Measurements from ENCODE around the gene ZFHX3.

ZFHX3 gene

DNA sequence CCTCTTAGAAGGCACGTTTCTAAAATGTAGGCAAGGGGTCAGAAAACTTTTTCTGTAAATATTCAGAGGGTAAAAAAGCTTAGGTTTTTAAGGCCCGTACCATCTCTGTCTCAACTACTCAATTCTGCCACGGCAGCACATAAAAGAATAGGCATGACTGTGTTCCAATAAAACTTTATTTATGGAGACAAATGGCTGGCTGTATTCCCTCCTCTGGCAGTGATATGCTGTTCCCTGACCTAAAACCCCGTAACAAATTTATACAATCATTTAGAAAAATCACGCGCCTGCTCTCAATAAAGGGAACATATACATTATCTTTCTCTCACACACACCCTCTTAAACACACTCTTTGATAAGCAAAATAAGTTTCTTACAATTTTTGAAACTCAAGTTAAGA, 138.7 kb downstream of the ZFHX3 start:
- DNase-seq (ENCODE audit: low read depth in 2 of 2): no peak

- no peak for DNase-seq (ENCODE audit: low read depth in 2 of 2)
Measured at GRCh38 chr16:72908362-72909167, 139.4 kb downstream of the ZFHX3 start.

- DNase-seq (ENCODE audit: low read depth in 2 of 2): no peak
Measured at GRCh38 chr16:72905581-72905980, 142.3 kb downstream of the ZFHX3 start.

GRCh38 chr16:72903176-72903575, 144.8 kb downstream of the ZFHX3 start:
- no peak for DNase-seq (ENCODE audit: low read depth in 2 of 2)

- DNase-seq (ENCODE audit: low read depth in 2 of 2): no peak
Measured at GRCh38 chr16:72902206-72902605, 145.7 kb downstream of the ZFHX3 start.

GRCh38 chr16:72901000-72901627, 146.8 kb downstream of the ZFHX3 start:
- DNase-seq (ENCODE audit: low read depth in 2 of 2): no peak

DNA sequence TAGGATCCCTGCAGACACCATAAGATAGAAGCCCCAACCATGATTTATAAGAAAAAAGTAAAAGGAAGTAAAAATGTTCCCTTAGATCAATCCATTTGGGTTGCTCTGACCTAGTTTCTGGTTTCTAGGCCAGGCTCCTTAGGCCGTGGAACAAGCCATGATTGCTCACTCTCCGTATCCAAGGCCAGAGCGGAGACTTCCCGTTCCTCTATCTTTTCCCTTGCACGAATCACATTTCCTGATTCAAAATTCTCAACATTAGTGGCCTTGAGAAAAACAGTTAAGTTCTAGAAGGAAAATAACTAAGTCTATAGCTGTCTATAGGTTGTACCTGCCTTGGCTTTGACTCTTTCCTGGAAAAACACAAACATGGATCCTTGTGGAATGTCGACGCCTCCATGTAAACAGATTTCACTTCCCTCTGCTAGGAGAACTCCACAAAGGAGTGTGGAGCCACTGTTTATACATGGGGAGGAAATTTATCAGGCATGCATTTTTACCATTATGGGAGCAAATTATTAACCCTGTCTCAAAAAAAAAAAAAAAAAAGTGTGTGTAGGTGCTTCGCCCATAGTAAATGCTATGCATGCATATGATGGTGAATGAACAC, 149.6 kb downstream of the ZFHX3 start:
- no peak for DNase-seq (ENCODE audit: low read depth in 2 of 2)

GRCh38 chr16:72897707-72898106, 150.2 kb downstream of the ZFHX3 start:
- no peak for DNase-seq (ENCODE audit: low read depth in 2 of 2)

DNA sequence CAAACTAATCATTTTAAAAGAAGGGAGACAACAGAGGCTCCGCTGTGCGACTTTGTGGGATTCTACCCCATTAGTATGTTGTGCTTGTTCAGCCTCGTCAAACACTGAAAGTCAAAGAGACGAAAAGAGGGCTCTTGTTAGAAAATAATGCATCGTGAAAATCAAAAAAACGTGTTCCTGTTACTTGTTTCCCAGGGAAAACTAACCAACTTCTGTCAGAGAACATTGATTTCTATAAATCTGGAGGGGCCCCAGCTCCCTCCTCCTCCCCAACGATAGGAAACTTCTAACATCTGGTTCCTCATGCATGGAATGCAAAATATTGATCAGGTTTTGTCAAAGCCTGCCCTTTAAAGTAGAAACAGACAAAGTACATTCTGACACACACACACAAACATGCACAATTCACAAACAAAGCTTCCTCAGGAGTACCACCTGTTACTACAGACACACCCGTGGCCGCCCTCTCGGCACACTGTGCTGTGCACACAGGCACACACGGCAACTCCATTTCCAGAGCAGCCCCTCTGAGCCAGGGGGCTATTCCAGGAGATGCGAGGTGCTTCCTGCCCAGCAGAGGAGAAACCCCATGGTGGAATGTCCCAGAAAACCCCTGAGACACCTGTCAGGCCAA, 151.3 kb downstream of the ZFHX3 start:
- no peak for DNase-seq (ENCODE audit: low read depth in 2 of 2)

DNA sequence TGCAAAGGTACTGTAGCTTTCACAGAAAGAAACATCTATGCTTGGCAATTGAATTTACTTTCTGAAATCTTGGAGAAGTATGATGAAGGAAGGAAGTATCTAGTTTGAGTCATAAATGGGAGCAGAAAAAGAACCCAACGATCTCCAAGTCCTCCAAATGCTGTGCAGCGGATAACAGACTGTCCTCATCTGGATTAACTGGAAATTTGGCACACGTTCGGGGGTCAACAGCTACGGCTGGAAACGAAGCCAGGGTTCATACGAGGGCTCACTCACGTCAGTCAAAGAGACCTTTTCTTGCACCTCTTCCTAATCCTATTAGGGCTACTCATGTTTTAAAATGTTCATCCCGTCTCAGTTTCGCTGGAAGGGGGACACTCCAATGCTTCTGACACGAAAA, 152.0 kb downstream of the ZFHX3 start:
- no peak for DNase-seq (ENCODE audit: low read depth in 2 of 2)

DNA sequence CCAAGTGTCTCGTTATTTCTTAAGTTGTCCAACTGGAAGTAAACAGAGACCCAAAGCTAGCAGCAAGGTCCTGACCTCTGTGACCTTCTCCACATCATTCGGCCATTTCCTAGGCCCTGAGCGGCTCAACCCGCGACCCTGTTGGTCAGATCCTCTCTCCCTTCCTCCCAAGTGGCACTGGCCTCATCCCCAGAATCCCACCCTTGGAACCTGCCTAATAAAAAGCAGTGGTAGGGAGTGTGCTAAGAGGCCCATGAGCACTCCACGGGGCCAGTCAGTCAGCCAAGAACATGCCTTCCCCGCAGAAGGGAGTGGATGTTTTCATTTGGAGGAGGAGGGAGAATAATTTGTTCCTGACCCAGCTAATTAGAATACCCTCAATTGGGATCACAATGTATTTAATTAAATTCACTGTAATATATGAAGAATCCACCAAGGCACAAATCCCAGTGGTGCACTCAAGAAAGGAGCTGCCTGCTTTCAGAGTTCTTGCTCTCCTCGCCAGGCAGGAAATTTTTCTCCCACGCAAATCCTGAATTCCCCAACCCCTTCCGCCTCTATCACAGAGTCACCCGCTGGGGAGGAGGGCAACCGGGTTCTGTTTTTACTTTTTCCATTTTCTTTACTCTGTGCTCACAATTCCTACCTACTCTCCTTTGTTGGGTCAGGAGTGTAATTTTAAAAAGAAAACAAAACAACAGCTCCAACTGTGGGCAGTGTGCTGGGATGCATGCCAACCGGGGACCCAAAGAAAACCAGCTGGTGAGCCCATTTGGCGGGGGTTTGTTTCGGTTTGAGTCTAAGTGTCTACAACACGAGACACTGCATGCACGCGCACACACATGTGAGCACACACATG, 153.4 kb downstream of the ZFHX3 start:
- no peak for DNase-seq (ENCODE audit: low read depth in 2 of 2)

GRCh38 chr16:72891291-72892227, 156.4 kb downstream of the ZFHX3 start:
- DNase-seq (ENCODE audit: low read depth in 2 of 2): no peak

DNA sequence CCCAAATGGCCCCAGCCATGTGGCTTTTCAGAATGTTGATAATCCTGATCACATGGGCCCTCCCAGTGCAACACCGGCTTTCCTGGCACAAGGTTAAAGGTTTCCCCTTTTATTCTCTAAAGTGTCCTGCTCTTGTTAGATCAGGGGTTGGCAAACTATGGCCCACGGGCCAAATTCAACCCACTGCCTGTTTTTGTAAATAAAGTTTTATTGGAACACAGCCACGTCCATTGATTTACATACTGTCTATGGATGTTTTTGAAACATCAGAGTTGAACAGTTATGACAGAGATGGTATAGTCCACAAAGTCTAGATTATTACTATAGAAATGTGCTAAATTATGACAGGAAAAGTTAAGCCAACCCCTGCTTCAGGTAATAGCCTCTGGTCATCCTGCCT, 157.3 kb downstream of the ZFHX3 start:
- DNase-seq (ENCODE audit: low read depth in 2 of 2): no peak

- no peak for DNase-seq (ENCODE audit: low read depth in 2 of 2)
Measured at GRCh38 chr16:72889616-72890582, 158.0 kb downstream of the ZFHX3 start.

DNA sequence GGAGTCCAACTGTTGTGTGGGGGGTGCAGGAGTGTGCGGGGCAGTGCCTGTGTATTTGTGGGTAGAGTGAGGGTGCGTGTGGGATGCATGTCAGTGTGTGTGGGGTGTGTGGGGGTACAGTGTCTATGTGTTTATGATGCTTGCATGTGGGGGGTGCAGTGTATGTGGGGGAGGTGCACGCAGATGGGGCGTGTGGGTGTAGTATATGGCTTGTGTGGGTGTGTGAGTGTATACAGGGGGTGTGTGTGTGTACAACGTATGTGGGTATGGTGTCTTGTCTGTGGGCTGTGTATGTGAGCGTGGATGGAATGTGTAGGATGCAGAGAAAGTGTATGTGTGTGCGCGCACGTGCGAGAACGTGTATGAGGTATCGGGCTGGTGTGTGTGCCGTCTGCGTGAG, 160.4 kb downstream of the ZFHX3 start:
- DNase-seq (ENCODE audit: low read depth in 2 of 2): no peak

DNA sequence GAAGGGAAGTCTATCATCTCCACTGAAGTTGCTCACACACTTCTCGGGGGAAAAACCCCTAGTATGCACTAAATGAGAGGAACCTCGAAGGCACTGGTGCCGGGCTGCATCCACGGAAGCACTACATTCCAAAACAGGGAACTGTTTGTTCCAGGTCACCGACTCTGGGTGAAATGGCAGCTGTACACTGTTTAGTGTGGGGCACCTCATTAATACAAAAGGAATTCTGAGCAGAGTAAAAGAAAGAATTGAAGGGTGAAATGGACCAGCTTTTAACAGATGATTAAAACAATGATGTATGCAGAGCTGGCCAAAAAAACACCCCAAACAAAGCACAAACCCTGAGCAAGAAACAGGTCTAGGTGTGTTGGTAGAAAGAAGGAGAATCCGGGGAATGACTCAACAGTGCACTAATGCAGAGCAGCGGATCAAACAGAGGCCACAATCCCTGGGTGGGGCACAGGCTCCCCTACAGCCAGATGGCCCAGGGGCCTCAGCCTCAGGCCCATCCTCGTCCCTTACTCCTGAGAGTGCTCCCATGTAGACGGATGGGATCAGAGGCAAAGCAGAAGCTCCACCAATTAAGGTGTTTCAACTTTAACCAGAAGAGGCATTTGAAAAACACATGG, 161.5 kb downstream of the ZFHX3 start:
- DNase-seq (ENCODE audit: low read depth in 2 of 2): no peak

GRCh38 chr16:72884573-72884972, 163.4 kb downstream of the ZFHX3 start:
- DNase-seq (ENCODE audit: low read depth in 2 of 2): no peak

- no peak for DNase-seq (ENCODE audit: low read depth in 2 of 2)
Measured at GRCh38 chr16:72884037-72884436, 163.9 kb downstream of the ZFHX3 start.

DNA sequence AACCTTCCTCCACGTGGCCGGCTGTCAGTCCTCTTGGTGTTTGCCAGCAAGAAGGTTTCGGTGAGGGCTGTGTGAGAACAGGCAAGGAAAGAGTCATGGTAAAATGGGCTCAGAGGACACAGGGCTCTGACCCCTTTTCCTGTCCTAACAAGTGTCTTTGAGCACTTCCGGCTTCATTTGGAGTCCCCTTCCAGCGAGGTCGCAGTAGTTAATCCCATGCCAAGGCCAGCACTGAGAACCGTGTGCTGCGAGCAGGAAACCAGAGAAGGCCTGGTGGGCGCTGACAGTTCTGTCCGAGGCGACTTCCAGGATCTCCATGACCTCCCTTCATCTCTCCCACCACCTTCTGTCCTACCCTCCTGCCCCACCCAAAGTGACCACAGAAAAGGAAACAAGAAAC, 168.1 kb downstream of the ZFHX3 start:
- DNase-seq (ENCODE audit: low read depth in 2 of 2): no peak

All from stimulated activated CD4-positive, alpha-beta T cell treated with anti-CD3 and anti-CD28 coated beads, Interleukin-12 subunit alpha, Interleukin-12 subunit beta, amount 100 ng/mL, for 24 hours (primary cell).